Measurements from ENCODE around the gene TAF4. TPM values are rescaled to one million over a fixed set of nuclear protein-coding genes. Genes with fewer than 3 reads are reported as not detected.

Gene TAF4
- total RNA-seq, 2 donors from 2014 or later = 25.5 to 39.9 TPM

DNA sequence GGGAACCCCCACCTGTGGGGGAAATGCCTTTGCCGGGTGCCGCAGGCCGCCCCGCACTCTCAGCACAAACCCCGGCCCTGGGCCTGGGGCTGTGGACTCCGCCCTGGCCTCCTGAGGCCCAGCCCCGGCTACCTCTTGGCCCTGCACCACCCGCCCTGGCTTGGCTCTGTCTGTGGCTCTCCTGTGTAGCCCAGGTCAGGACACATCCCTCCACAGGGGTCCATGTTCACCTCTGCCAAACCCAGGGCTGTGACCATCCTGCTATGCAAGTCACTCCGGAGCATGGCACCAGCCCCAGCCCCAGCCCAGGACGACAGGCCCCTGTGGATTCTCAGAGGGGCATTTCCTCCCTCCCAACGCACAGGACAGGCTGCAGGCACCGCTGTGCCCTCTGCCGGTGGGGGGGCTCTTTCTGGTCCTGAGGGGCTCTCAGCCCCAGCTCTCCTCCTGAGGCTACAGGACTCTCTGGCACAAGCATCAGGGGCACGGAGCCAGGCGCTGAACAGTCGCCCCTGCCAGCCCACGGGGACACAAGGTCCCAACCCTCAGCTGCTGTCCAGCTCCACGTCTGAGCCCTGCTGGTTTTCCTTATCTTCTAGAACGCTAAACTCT is 45.7 kb downstream of the TAF4 start:
- no peak for TF ChIP-seq CTCF (conservative IDR thresholded peaks at IDR 0.05)
- no peaks in the 10 kb centered on the region for H3K27me3 ChIP-seq (ENCODE audit: control insufficient read depth, insufficient read depth, low read length, poor library complexity, severe bottlenecking)
- WGBS, 2 experiments (ENCODE audit: insufficient coverage in 1 of 2, insufficient read length in 1 of 2) = 89 to 94% methylated on average over 8 to 19 of the region's 19 CpGs
- Mint-ChIP-seq H3K27ac (peak overlapping the region; percentile 42), H3K9me3 (no peaks in the 10 kb centered on the region), H3K4me1 (peaks cover 4% of the 10 kb centered on the region), H3K4me3 (no peak overlapping the region), H3K36me3 (ENCODE audit: low read depth) (peaks cover 3% of the 10 kb centered on the region), H3K27me3 (ENCODE audit: insufficient read depth) (no peaks in the 10 kb centered on the region)
- peaks cover 4% of the 10 kb centered on the region for H3K4me1 ChIP-seq (ENCODE audit: control insufficient read depth, insufficient read depth, low read length)
- no peaks in the 10 kb centered on the region for H3K36me3 ChIP-seq (ENCODE audit: control insufficient read depth, insufficient read depth, low read length)
- no peak for DNase-seq
- H3K9me3 ChIP-seq (ENCODE audit: control insufficient read depth, low read length) = no peaks in the 10 kb centered on the region
- H3K9ac ChIP-seq (ENCODE audit: extremely low read depth, low read length, poor library complexity, severe bottlenecking) = no peak overlapping the region
- no peak overlapping the region for H3K27ac ChIP-seq (ENCODE audit: low read depth, low read length)
- no peak overlapping the region for H3K4me3 ChIP-seq (ENCODE audit: low read length)

- H3K4me3 ChIP-seq (ENCODE audit: low read length) = no peak overlapping the region
- 91 to 97% methylated on average over 10 to 19 of the region's 19 CpGs for WGBS, 2 experiments (ENCODE audit: insufficient coverage in 1 of 2, insufficient read length in 1 of 2)
Measured at GRCh38 chr20:62019144-62019805, 46.4 kb downstream of the TAF4 start.

GRCh38 chr20:62018437-62019143 is 47.1 kb downstream of the TAF4 start:
- Mint-ChIP-seq H3K27me3 (ENCODE audit: insufficient read depth) (no peaks in the 10 kb centered on the region), H3K4me1 (peaks cover 4% of the 10 kb centered on the region), H3K4me3 (no peak overlapping the region), H3K27ac (peak overlapping the region; percentile 36), H3K36me3 (ENCODE audit: low read depth) (peaks cover 2% of the 10 kb centered on the region), H3K9me3 (no peaks in the 10 kb centered on the region)
- H3K4me3 ChIP-seq (ENCODE audit: low read length) = no peak overlapping the region
- no peak overlapping the region for H3K9ac ChIP-seq (ENCODE audit: extremely low read depth, low read length, poor library complexity, severe bottlenecking)
- TF ChIP-seq CTCF (conservative IDR thresholded peaks at IDR 0.05) = no peak
- no peaks in the 10 kb centered on the region for H3K9me3 ChIP-seq (ENCODE audit: control insufficient read depth, low read length)
- H3K36me3 ChIP-seq (ENCODE audit: control insufficient read depth, insufficient read depth, low read length) = no peaks in the 10 kb centered on the region
- H3K27ac ChIP-seq (ENCODE audit: low read depth, low read length) = no peak overlapping the region
- DNase-seq = no peak
- WGBS, 2 experiments (ENCODE audit: insufficient coverage in 1 of 2, insufficient read length in 1 of 2) = 94 to 95% methylated on average over 7 to 23 of the region's 23 CpGs
- peaks cover 4% of the 10 kb centered on the region for H3K4me1 ChIP-seq (ENCODE audit: control insufficient read depth, insufficient read depth, low read length)
- H3K27me3 ChIP-seq (ENCODE audit: control insufficient read depth, insufficient read depth, low read length, poor library complexity, severe bottlenecking) = no peaks in the 10 kb centered on the region

More at GRCh38 chr20:62019144-62019805, 46.4 kb downstream of the TAF4 start:
- Mint-ChIP-seq H3K27ac (peak overlapping the region; percentile 55), H3K36me3 (ENCODE audit: low read depth) (no peaks in the 10 kb centered on the region), H3K4me3 (no peak overlapping the region), H3K9me3 (no peaks in the 10 kb centered on the region), H3K27me3 (ENCODE audit: insufficient read depth) (no peaks in the 10 kb centered on the region), H3K4me1 (peaks cover 4% of the 10 kb centered on the region)
- no peak for TF ChIP-seq CTCF (conservative IDR thresholded peaks at IDR 0.05)
- Histone ChIP-seq H3K36me3 (ENCODE audit: control insufficient read depth, insufficient read depth, low read length) (no peaks in the 10 kb centered on the region), H3K4me1 (ENCODE audit: control insufficient read depth, insufficient read depth, low read length) (peaks cover 4% of the 10 kb centered on the region), H3K27me3 (ENCODE audit: control insufficient read depth, insufficient read depth, low read length, poor library complexity, severe bottlenecking) (no peaks in the 10 kb centered on the region), H3K27ac (ENCODE audit: low read depth, low read length) (no peak overlapping the region), H3K9ac (ENCODE audit: extremely low read depth, low read length, poor library complexity, severe bottlenecking) (no peak overlapping the region), H3K9me3 (ENCODE audit: control insufficient read depth, low read length) (no peaks in the 10 kb centered on the region)
- DNase-seq = no peak

Data from endodermal cell (in vitro differentiated cells).